Natural killer cell (primary cell): ENCODE measurements around the gene CPSF3. TPM values are rescaled to one million over a fixed set of nuclear protein-coding genes. Genes with fewer than 3 reads are reported as not detected.

Experiments
- ATAC-seq, 3 donors: fragments of 150-1000 bp in 2 of 3; fragments of 200-7000 bp in 1 of 3; cut with Tn5 transposase; 1 replicate in 1 of 3; 2 replicates in 2 of 3; pipeline ENCODE4 v1.10.0; 2021; ENCODE audit warnings: mild to moderate bottlenecking in 2 of 3, moderate library complexity in 2 of 3
- DNase-seq, 2 donors: peaks; one replicate each; pipeline versions ENCODE4 v3.0.0 to v3.0.0-alpha.2; 2013 to 2021; ENCODE audit warnings: mixed read lengths in 1 of 2
- H3K27ac ChIP-seq: one replicate; pipeline ENCODE4 v1.5.1; 2013; ENCODE audit warnings: mild to moderate bottlenecking, low read length
- H3K27me3 ChIP-seq: one replicate; pipeline ENCODE4 v1.6.1; 2013; ENCODE audit warnings: low read length; ENCODE audit not compliant: control insufficient read depth, insufficient read depth
- H3K36me3 ChIP-seq: one replicate; pipeline ENCODE4 v1.6.1; 2013; ENCODE audit warnings: low read length; ENCODE audit not compliant: control insufficient read depth, insufficient read depth
- H3K4me1 ChIP-seq: one replicate; pipeline ENCODE4 v1.6.1; 2013; ENCODE audit warnings: low read length; ENCODE audit not compliant: control insufficient read depth, insufficient read depth
- H3K4me3 ChIP-seq: one replicate; pipeline ENCODE4 v1.5.1; 2013; ENCODE audit warnings: low read length
- H3K9me3 ChIP-seq: one replicate; pipeline ENCODE4 v1.6.1; 2013; ENCODE audit warnings: low read length; ENCODE audit not compliant: control insufficient read depth, insufficient read depth
- H3K27ac Mint-ChIP-seq, 2 donors: one replicate each; pipeline ENCODE4 v1.8.0; 2022; ENCODE audit warnings: mild to moderate bottlenecking in 2 of 2, mixed read lengths in 2 of 2, moderate library complexity in 1 of 2
- H3K27me3 Mint-ChIP-seq, 2 donors: one replicate each; pipeline ENCODE4 v1.8.0; 2022; ENCODE audit warnings: low read depth in 2 of 2, mixed read lengths in 2 of 2
- H3K36me3 Mint-ChIP-seq: one replicate; pipeline ENCODE4 v1.8.0; 2022; ENCODE audit warnings: mixed read lengths
- H3K4me1 Mint-ChIP-seq, 2 donors: one replicate each; pipeline ENCODE4 v1.8.0; 2022; ENCODE audit warnings: mixed read lengths in 2 of 2
- H3K4me3 Mint-ChIP-seq: one replicate; pipeline ENCODE4 v1.8.0; 2022; ENCODE audit warnings: mild to moderate bottlenecking, moderate library complexity, mixed read lengths
- H3K9me3 Mint-ChIP-seq, 2 donors: one replicate each; pipeline ENCODE4 v1.8.0; 2022; ENCODE audit warnings: mixed read lengths in 2 of 2
- WGBS: methylation state at CpG from one replicate; pipeline ENCODE4 v1.1.7; 2013; ENCODE audit warnings: missing lambda C conversion rate; ENCODE audit not compliant: insufficient coverage; 5-methylcytosine and 5-hydroxymethylcytosine counted together
- intact Hi-C: fragments of 100-400 bp; cut with micrococcal nuclease; formaldehyde crosslinking; loops from one replicate; pipeline ENCODE4 v1.14.2; 2022
- total RNA-seq, 4 donors: library from RNA; stranded (reverse); fragments of 120-200 nt in 1 of 4; gene quantifications; one replicate each; pipeline versions ENCODE4 v1.2.3 to v1.2.4, GENCODE V29; 2013 to 2022
- TF ChIP-seq, protein P1 (sequence below): fragments of 200-600 bp; IDR thresholded peaks from one replicate; pipeline ENCODE4 v1.8.0; 2022; ENCODE audit warnings: antibody characterized with exemption

Gene CPSF3
- total RNA-seq, 3 donors from 2014 or later (not counting 1 experiment from before 2014, with no cell fraction given): 28.4 to 30.7 (median 28.7) TPM

DNA sequence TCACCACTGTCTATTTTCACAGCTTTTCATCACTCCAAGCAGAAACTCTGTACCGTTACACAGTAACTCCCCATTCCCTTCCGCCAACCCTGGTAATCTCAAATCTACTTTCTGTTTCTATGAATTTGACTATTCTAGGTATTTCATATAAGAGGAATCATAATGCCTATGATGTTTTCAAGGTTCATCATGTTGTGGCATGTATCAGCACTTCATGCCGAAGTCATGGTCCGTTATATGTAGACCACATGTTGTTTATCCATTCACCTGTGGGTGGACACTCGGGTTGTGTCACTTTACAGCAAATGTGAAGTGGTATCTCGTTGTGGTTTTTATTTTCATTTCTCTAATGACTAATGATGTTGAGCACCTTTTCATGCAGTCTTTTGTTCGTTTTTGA is 21.6 kb downstream of the CPSF3 start:
- ATAC-seq (no peak), DNase-seq (no peak)
- Histone ChIP-seq H3K4me1 (no peaks in the 10 kb centered on the region), H3K4me3 (no peak overlapping the region), H3K9me3 (no peaks in the 10 kb centered on the region), H3K27me3 (no peaks in the 10 kb centered on the region), H3K36me3 (peaks cover 49% of the 10 kb centered on the region), H3K27ac (no peak overlapping the region)
- no peak overlapping the region for H3K4me3 Mint-ChIP-seq
- peaks cover 24% of the 10 kb centered on the region for H3K36me3 Mint-ChIP-seq
- 86% methylated on average over 6 of the region's 7 CpGs for WGBS
- TF ChIP-seq, protein P1, sequence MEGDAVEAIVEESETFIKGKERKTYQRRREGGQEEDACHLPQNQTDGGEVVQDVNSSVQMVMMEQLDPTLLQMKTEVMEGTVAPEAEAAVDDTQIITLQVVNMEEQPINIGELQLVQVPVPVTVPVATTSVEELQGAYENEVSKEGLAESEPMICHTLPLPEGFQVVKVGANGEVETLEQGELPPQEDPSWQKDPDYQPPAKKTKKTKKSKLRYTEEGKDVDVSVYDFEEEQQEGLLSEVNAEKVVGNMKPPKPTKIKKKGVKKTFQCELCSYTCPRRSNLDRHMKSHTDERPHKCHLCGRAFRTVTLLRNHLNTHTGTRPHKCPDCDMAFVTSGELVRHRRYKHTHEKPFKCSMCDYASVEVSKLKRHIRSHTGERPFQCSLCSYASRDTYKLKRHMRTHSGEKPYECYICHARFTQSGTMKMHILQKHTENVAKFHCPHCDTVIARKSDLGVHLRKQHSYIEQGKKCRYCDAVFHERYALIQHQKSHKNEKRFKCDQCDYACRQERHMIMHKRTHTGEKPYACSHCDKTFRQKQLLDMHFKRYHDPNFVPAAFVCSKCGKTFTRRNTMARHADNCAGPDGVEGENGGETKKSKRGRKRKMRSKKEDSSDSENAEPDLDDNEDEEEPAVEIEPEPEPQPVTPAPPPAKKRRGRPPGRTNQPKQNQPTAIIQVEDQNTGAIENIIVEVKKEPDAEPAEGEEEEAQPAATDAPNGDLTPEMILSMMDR: no peak
- H3K27me3 Mint-ChIP-seq: no peaks in the 10 kb centered on the region
- no peak overlapping the region for H3K27ac Mint-ChIP-seq
- no peaks in the 10 kb centered on the region for H3K4me1 Mint-ChIP-seq
- intact Hi-C loops: no loop called here
- H3K9me3 Mint-ChIP-seq: no peaks in the 10 kb centered on the region

DNA sequence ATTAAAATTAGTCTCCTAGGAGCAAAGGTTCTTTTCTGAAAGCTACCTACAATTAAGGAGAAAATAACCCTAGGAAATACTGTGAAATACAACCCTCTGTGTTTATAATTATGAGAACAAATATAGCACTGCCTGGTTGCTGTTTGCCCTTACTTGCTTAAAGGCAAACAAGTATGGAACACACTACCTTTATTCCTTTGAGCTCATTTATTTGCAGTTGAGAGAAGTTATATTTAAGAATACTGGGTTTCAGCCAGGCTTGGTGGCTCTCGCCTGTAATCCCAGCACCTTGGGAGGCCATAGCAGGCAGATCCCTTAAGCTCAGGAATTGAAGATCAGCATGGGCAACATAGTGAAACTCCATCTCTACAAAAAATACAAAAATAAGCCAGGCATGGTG is 27.8 kb downstream of the CPSF3 start:
- no peak overlapping the region for H3K27ac ChIP-seq
- peaks cover 42% of the 10 kb centered on the region for H3K36me3 ChIP-seq
- no peak overlapping the region for H3K27ac Mint-ChIP-seq

DNA sequence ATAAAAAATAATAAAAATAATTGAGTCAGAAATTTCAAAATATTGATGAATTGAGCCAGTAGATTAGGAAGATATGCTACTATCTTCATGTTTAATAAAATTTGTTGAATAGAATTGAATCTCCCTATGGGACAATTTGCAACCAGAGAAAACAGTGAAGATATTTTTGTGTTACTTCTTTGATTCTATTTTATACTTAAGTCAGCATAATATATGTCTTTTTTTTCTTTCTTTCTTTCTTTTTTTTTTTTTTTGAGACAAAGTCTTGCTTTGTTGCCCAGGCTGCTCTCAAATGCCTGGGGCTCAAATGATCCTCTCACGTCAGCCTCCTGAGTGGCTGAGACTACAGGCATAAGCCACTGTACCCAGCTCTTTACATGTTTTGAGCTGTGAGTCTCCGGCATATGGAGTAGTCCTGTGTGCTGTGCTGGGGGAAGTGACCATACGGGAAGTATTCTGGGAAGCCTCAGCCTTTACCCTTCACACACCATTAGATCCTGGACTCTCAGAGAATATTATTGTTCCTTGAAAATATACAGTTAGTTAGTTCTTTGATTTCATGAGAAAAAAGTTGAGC is 37.1 kb downstream of the CPSF3 start:
- TF ChIP-seq, protein P1: no peak
- Mint-ChIP-seq H3K27me3 (no peaks in the 10 kb centered on the region), H3K27ac (peak overlapping the region in 1 of 2 donors; percentile 21), H3K9me3 (no peaks in the 10 kb centered on the region), H3K4me1 (peaks cover 6 to 7% of the 10 kb centered on the region in 2 donors), H3K36me3 (peaks cover 12% of the 10 kb centered on the region), H3K4me3 (no peak overlapping the region)
- ATAC-seq: no peak
- DNase-seq: no peak
- 90% methylated on average over 2 of the region's 3 CpGs for WGBS
- peaks cover 5% of the 10 kb centered on the region for H3K4me1 ChIP-seq
- no peak overlapping the region for H3K27ac ChIP-seq
- H3K27me3 ChIP-seq: no peaks in the 10 kb centered on the region
- peaks cover 34% of the 10 kb centered on the region for H3K36me3 ChIP-seq
- no peaks in the 10 kb centered on the region for H3K9me3 ChIP-seq
- H3K4me3 ChIP-seq: no peak overlapping the region
- intact Hi-C loops: no loop called here

More for the DNA sequence above, 27.8 kb downstream of the CPSF3 start:
- TF ChIP-seq, protein P1: no peak
- Histone ChIP-seq H3K4me1 (no peaks in the 10 kb centered on the region), H3K9me3 (no peaks in the 10 kb centered on the region), H3K4me3 (no peak overlapping the region), H3K27me3 (no peaks in the 10 kb centered on the region)
- intact Hi-C loops: no loop called here
- no peak for DNase-seq
- ATAC-seq: no peak
- Mint-ChIP-seq H3K9me3 (no peaks in the 10 kb centered on the region), H3K27me3 (no peaks in the 10 kb centered on the region), H3K4me3 (no peak overlapping the region), H3K4me1 (no peaks in the 10 kb centered on the region), H3K36me3 (peaks cover 2% of the 10 kb centered on the region)
- 100% methylated on average over 1 of the region's 1 CpG for WGBS

DNA sequence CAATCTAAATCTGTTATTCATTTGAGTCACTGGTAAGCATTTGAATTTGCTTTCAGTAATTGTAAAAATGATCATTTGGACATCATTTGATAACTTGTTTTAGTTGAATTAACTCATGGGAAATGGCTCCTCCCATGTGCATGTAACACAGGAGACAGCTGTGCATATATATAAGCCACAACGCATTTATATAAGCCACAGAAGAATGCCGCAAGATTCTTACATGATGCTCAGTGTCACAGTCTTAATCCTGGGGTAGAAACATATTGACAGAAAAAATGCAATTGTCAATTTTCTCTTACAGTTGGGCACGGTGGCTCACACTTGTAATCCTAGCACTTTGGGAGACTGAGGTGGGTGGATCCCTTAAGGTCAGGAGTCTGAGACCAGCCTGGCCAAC is 37.6 kb downstream of the CPSF3 start:
- no peak overlapping the region for H3K27ac ChIP-seq
- TF ChIP-seq, protein P1: no peak
- no peak overlapping the region for H3K4me3 ChIP-seq
- no peak overlapping the region for H3K4me3 Mint-ChIP-seq
- no peak for ATAC-seq
- H3K27ac Mint-ChIP-seq: no peak overlapping the region
- peaks cover 5% of the 10 kb centered on the region for H3K4me1 ChIP-seq
- peaks cover 12% of the 10 kb centered on the region for H3K36me3 Mint-ChIP-seq
- intact Hi-C loops: no loop called here
- peaks cover 31% of the 10 kb centered on the region for H3K36me3 ChIP-seq
- H3K9me3 ChIP-seq: no peaks in the 10 kb centered on the region
- no peaks in the 10 kb centered on the region for H3K27me3 Mint-ChIP-seq
- H3K27me3 ChIP-seq: no peaks in the 10 kb centered on the region
- whole genome bisulfite sequencing: 95% methylated on average over 3 of the region's 3 CpGs
- no peaks in the 10 kb centered on the region for H3K9me3 Mint-ChIP-seq
- peaks cover 6 to 7% of the 10 kb centered on the region in 2 donors for H3K4me1 Mint-ChIP-seq
- no peak for DNase-seq
